Measurements from ENCODE around the gene EGLN2.

DNA sequence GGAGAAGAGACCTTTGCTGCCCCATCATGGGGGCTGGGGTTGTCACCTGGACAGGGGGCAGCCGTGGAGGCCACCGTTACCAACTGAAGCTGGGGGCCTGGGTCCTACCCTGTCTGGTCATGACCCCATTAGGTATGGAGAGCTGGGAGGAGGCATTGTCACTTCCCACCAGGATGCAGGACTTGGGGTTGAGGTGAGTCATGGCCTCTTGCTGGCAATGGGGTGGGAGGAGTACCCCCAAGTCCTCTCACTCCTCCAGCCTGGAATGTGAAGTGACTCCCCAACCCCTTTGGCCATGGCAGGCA lies 9.0 kb downstream of the EGLN2 start:
- TF ChIP-seq CTCF (conservative IDR thresholded peaks at IDR 0.05 in 1 of 2, IDR thresholded peaks at IDR 0.05 in 1 of 2; ENCODE audit: extremely low read depth in 1 of 2, insufficient read depth in 1 of 2, low read depth in 1 of 2, low read length in 2 of 2) (no peak), EZH2 (IDR thresholded peaks at IDR 0.05; ENCODE audit: borderline replicate concordance, low read length) (no peak)
